Measurements from ENCODE around the gene KDM1B. TPM values are rescaled to one million over a fixed set of nuclear protein-coding genes. Genes with fewer than 3 reads are reported as not detected.

KDM1B gene
- total and polyA plus RNA-seq, 2 experiments from 2014 or later = 1.6 to 15.4 TPM

DNA sequence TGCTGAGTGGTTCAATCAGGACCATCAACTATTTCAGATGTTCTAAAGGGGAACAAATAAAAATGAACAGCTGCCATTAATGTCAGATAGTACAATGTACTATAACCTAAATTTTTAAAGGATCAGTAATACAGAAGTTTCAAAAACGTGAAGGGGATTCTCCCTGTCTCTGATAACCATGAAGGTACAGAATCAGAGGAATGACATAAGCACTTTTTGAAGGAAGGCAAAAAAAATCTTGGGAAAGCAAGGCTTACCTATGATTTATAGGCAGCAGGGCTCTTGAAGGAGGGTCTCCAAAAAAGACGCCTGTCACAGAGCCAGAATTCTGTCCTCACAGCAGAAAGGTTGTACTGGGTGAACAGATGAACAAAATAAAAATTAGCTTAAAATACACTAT, 89.0 kb downstream of the KDM1B start:
- H3K27ac ChIP-seq = no peak overlapping the region
- DNase-seq (ENCODE audit: low read depth in 1 of 2, low spot score in 1 of 2) = no peak
- TF ChIP-seq, protein P1, sequence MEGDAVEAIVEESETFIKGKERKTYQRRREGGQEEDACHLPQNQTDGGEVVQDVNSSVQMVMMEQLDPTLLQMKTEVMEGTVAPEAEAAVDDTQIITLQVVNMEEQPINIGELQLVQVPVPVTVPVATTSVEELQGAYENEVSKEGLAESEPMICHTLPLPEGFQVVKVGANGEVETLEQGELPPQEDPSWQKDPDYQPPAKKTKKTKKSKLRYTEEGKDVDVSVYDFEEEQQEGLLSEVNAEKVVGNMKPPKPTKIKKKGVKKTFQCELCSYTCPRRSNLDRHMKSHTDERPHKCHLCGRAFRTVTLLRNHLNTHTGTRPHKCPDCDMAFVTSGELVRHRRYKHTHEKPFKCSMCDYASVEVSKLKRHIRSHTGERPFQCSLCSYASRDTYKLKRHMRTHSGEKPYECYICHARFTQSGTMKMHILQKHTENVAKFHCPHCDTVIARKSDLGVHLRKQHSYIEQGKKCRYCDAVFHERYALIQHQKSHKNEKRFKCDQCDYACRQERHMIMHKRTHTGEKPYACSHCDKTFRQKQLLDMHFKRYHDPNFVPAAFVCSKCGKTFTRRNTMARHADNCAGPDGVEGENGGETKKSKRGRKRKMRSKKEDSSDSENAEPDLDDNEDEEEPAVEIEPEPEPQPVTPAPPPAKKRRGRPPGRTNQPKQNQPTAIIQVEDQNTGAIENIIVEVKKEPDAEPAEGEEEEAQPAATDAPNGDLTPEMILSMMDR (IDR thresholded peaks at IDR 0.05; ENCODE audit: low read depth, low read length) = no peak
- H3K9me3 ChIP-seq (ENCODE audit: low read depth) = no peaks in the 10 kb centered on the region
- no peak overlapping the region for H3K4me3 ChIP-seq
- H3K36me3 ChIP-seq = peaks cover 27% of the 10 kb centered on the region
- no peaks in the 10 kb centered on the region for H3K27me3 ChIP-seq
- H3K4me1 ChIP-seq (ENCODE audit: low read depth) = no peaks in the 10 kb centered on the region

DNA sequence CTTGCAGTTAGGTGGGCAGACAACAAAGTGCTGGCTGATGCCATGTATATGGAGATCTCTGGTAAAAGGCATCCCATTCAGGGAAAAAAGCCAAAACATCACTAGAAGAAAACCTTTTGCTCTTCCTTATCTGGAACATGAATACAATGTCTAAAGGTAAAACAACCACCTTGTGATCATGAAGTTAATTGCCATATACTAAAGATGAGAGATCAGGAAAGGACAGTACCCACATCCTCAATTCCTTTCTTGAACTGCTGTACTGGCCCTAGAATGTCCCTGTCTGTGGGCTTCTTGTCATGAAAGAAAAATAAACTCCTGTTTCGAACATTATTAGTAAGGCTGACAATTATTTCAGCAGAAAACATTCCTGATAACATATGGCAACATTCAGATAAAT, 89.9 kb downstream of the KDM1B start:
- Histone ChIP-seq H3K36me3 (peaks cover 29% of the 10 kb centered on the region), H3K4me3 (no peak overlapping the region), H3K27ac (no peak overlapping the region), H3K27me3 (no peaks in the 10 kb centered on the region), H3K4me1 (ENCODE audit: low read depth) (no peaks in the 10 kb centered on the region), H3K9me3 (ENCODE audit: low read depth) (no peaks in the 10 kb centered on the region)
- TF ChIP-seq, protein P1 (IDR thresholded peaks at IDR 0.05; ENCODE audit: low read depth, low read length) = no peak
- DNase-seq (ENCODE audit: low read depth in 1 of 2, low spot score in 1 of 2) = no peak

DNA sequence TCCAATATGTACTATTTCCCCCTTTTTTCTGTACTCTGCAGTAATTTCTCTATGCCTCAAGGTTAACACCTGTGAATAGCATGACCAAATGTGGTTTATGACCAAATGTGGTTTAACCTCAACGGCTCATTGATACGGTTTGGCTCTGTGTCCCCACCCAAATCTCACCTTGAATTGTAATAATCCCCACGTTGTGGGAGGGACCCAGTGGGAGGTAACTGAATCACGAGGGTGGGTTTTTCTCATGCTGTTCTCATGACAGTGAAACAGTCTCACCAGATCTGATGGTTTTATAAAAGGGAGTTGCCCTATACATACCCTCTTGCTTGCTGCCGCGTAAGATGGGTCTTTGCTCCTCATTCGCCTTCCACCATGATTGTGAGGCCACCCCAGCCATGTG, 90.4 kb downstream of the KDM1B start:
- Histone ChIP-seq H3K36me3 (peaks cover 29% of the 10 kb centered on the region), H3K27ac (no peak overlapping the region), H3K4me3 (no peak overlapping the region), H3K27me3 (no peaks in the 10 kb centered on the region), H3K4me1 (ENCODE audit: low read depth) (no peaks in the 10 kb centered on the region), H3K9me3 (ENCODE audit: low read depth) (no peaks in the 10 kb centered on the region)
- no peak for DNase-seq (ENCODE audit: low read depth in 1 of 2, low spot score in 1 of 2)
- TF ChIP-seq, protein P1 (IDR thresholded peaks at IDR 0.05; ENCODE audit: low read depth, low read length) = no peak

DNA sequence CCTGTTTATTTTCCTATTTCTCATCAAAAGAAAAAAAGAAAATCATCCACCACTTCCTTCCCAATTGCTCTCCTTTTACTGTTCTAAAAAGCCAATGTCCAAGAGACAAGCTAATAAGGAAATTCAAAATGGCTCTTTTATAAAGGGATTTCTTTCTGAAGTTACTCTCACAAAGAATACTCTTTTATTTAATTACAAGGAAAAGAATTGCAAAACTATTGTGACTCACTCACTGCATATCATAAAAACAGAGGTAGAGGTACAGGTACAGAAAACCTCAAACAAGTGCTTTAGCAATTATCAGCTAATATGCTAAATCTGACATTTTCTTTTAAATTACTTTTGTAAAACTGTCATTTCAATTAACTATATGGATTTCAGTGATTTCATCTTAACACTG, 91.0 kb downstream of the KDM1B start:
- H3K27ac ChIP-seq = no peak overlapping the region
- no peaks in the 10 kb centered on the region for H3K27me3 ChIP-seq
- H3K9me3 ChIP-seq (ENCODE audit: low read depth) = no peaks in the 10 kb centered on the region
- H3K4me1 ChIP-seq (ENCODE audit: low read depth) = no peaks in the 10 kb centered on the region
- H3K36me3 ChIP-seq = peaks cover 29% of the 10 kb centered on the region
- DNase-seq (ENCODE audit: low read depth in 1 of 2, low spot score in 1 of 2) = no peak
- TF ChIP-seq, protein P1 (IDR thresholded peaks at IDR 0.05; ENCODE audit: low read depth, low read length) = no peak
- no peak overlapping the region for H3K4me3 ChIP-seq

DNA sequence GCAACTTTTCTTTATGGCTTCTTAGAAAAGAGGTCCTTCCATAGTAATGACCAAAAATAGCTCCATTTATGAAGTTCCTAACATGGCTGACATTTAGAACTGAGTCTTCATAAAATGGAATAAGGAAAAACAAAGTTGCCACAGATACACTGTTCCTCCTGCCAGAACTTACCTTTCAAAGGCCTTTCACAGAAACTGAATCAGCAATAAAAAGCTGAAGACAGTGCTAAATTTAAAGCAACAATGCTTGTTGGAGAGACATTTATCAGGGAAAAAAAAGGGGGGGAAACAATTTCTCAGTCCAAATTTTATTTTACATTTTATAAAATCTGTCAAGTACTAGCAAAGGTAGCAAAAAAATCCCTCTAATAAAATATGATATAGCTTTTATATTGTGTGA, 91.8 kb downstream of the KDM1B start:
- H3K27ac ChIP-seq = no peak overlapping the region
- no peaks in the 10 kb centered on the region for H3K4me1 ChIP-seq (ENCODE audit: low read depth)
- peaks cover 28% of the 10 kb centered on the region for H3K36me3 ChIP-seq
- H3K4me3 ChIP-seq = no peak overlapping the region
- DNase-seq (ENCODE audit: low read depth in 1 of 2, low spot score in 1 of 2) = no peak
- H3K9me3 ChIP-seq (ENCODE audit: low read depth) = no peaks in the 10 kb centered on the region
- TF ChIP-seq, protein P1 (IDR thresholded peaks at IDR 0.05; ENCODE audit: low read depth, low read length) = no peak
- no peaks in the 10 kb centered on the region for H3K27me3 ChIP-seq

DNA sequence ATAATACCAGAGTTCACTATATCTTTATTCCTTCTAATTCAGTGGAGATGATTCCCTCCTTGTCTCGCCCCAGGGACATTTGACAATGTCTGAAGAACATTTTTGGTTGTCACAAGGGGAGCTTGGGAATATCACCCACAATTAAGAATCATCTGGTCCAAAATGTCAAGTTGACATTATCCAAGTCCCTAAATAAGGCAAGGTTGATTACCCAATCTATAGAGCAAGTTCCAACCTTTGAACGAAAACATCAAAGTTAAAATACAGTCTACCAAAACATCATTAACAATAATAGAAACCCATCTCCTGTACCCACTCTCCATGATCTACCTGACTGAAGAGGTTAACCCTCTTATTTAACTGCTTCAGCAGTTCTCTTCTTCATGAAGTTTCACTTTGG, 93.5 kb downstream of the KDM1B start:
- no peaks in the 10 kb centered on the region for H3K27me3 ChIP-seq
- DNase-seq (ENCODE audit: low read depth in 1 of 2, low spot score in 1 of 2) = no peak
- no peak overlapping the region for H3K27ac ChIP-seq
- H3K4me3 ChIP-seq = no peak overlapping the region
- TF ChIP-seq, protein P1 (IDR thresholded peaks at IDR 0.05; ENCODE audit: low read depth, low read length) = no peak
- H3K36me3 ChIP-seq = peaks cover 21% of the 10 kb centered on the region
- peaks cover 5% of the 10 kb centered on the region for H3K4me1 ChIP-seq (ENCODE audit: low read depth)
- H3K9me3 ChIP-seq (ENCODE audit: low read depth) = no peaks in the 10 kb centered on the region
